ENCODE results near the gene CEMIP. TPM values are rescaled to one million over a fixed set of nuclear protein-coding genes. Genes with fewer than 3 reads are reported as not detected.

Gene CEMIP
- total and polyA plus RNA-seq, 2 of the 4 experiments (the other 2 are of a cell fraction) = 63.8 to 78.0 TPM

DNA sequence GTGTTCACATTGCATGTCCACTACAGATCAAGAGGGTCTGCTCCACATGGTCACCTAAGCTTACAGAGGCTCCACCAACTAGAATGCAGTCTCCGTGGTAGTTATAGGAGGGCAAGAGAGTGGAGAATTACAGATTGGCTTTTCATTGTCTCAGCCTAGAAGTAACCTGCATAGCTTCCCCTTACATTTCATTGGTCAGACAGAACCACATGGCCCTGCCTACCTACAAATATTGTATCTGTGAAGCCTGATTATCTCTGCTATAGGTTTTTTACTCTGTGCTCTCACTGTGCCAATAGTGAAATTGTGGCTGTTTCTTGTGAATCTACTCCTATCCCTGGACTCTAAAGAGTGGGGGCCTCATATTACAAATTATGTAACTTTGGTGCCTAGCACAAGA, 219.1 kb downstream of the CEMIP start:
- Histone ChIP-seq H3K4me2 (ENCODE audit: low read depth, low read length) (no peak overlapping the region), H3K4me3 (ENCODE audit: insufficient read depth, low read depth, low read length) (no peak overlapping the region)

More for the DNA sequence above, 219.1 kb downstream of the CEMIP start:
- Histone ChIP-seq H3K79me1 (ENCODE audit: low read depth in 1 of 2, low read length in 2 of 2) (peaks cover 14 to 22% of the 10 kb centered on the region in 2 experiments), H3K14ac (replicated peaks; ENCODE audit: low read depth, low read length) (no peak overlapping the region), H4K8ac (ENCODE audit: low read depth in 2 of 2, low read length in 2 of 2) (no peak overlapping the region), H3K27ac (ENCODE audit: insufficient read depth, low read length) (no peak overlapping the region), H3K36me3 (ENCODE audit: control insufficient read depth, insufficient read depth, low read length) (peaks cover 8% of the 10 kb centered on the region; the same call in 1 of the 2 replicates), H3K9ac (ENCODE audit: low read depth, low read length) (no peak overlapping the region), H2AK5ac (ENCODE audit: low read depth, low read length) (no peak overlapping the region), H2BK20ac (ENCODE audit: low read depth, low read length) (no peak overlapping the region), H2BK5ac (ENCODE audit: low read depth, low read length, poor library complexity, severe bottlenecking) (no peak overlapping the region), H4K91ac (ENCODE audit: insufficient read depth, low read depth, low read length) (no peak overlapping the region), H2AFZ (replicated peaks; ENCODE audit: low read length, poor library complexity) (no peak overlapping the region), H4K20me1 (ENCODE audit: insufficient read depth, low read length) (peaks cover 17% of the 10 kb centered on the region), H2AK9ac (replicated peaks; ENCODE audit: low read depth, low read length, poor library complexity) (no peak overlapping the region), H3K9me3 (ENCODE audit: control insufficient read depth, insufficient read depth, low read length) (no peaks in the 10 kb centered on the region), H2BK15ac (ENCODE audit: low read depth, low read length) (no peak overlapping the region), H3K9me1 (ENCODE audit: insufficient read depth, low read length) (no peaks in the 10 kb centered on the region; the same call in 1 of the 2 replicates), H4K5ac (ENCODE audit: low read depth, low read length) (no peak overlapping the region), H3K4me1 (ENCODE audit: control insufficient read depth, insufficient read depth, low read length) (peaks cover 8% of the 10 kb centered on the region), H3K18ac (ENCODE audit: low read depth, low read length) (no peak overlapping the region), H3K56ac (ENCODE audit: extremely low read depth, insufficient read depth, low read length) (no peak overlapping the region), H3K23ac (ENCODE audit: low read depth, low read length) (peak overlapping the region; percentile 45; the same call in 1 of the 2 replicates), H3K4ac (ENCODE audit: low read depth, low read length) (no peak overlapping the region), H3K27me3 (ENCODE audit: control insufficient read depth, insufficient read depth, low read length) (no peaks in the 10 kb centered on the region), H2BK120ac (ENCODE audit: low read depth, low read length) (no peak overlapping the region)
- ATAC-seq (ENCODE audit: low read depth) (no peak), DNase-seq (no peak)
- ChIA-PET CTCF (no interaction called here), POLR2A (ENCODE audit: unreplicated experiment) (no interaction called here)
- dilution Hi-C loops (cut with HindIII; ENCODE audit: low sequenced_read_pairs, unreplicated experiment) = no loop called here
- TF ChIP-seq, protein P1, sequence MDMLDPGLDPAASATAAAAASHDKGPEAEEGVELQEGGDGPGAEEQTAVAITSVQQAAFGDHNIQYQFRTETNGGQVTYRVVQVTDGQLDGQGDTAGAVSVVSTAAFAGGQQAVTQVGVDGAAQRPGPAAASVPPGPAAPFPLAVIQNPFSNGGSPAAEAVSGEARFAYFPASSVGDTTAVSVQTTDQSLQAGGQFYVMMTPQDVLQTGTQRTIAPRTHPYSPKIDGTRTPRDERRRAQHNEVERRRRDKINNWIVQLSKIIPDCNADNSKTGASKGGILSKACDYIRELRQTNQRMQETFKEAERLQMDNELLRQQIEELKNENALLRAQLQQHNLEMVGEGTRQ (IDR thresholded peaks at IDR 0.05; ENCODE audit: low read depth, low read length) = peak; percentile 55; the same call in 1 of the 2 replicates
- TF ChIP-seq RAD21 (IDR thresholded peaks at IDR 0.05; ENCODE audit: low read length) = no peak
- WGBS, 2 experiments (ENCODE audit: extremely low coverage in 2 of 2, insufficient read length in 1 of 2) = no CpG with 5 or more reads among the region's 1 CpG
- in situ Hi-C loops (cut with MboI; ENCODE audit: low sequenced_read_pairs) = loop anchor here (10.0 kb wide), 1 partner anchor 267 kb away; no protein-coding TSS in a partner anchor
- no TSS peak for BruUV-seq (replicated peaks)
- intact Hi-C loops (cut with micrococcal nuclease) = no loop called here

All from IMR-90 (cell line).